CD4-positive, CD25-positive, alpha-beta regulatory T cell (primary cell): ENCODE results near the gene JMY. TPM values are rescaled to one million over a fixed set of nuclear protein-coding genes. Genes with fewer than 3 reads are reported as not detected.

Experiments
- ATAC-seq, 2 donors: fragments of 150-1000 bp; cut with Tn5 transposase; one replicate each; pipeline ENCODE4 v1.10.0; 2021; ENCODE audit warnings: low read depth in 2 of 2, moderate number of reproducible peaks in 2 of 2, moderate library complexity in 1 of 2
- DNase-seq, 3 donors: peaks; one replicate each; pipeline versions ENCODE4 v3.0.0 to v3.0.0-alpha.2; 2012 to 2022; ENCODE audit warnings: mixed read lengths in 1 of 3
- H3K27ac ChIP-seq: one replicate; pipeline ENCODE4 v1.7.0; 2013; ENCODE audit warnings: mild to moderate bottlenecking, low read length; ENCODE audit not compliant: insufficient read depth, poor library complexity, severe bottlenecking
- H3K27me3 ChIP-seq: one replicate; pipeline ENCODE4 v1.7.0; 2013; ENCODE audit warnings: low read length; ENCODE audit not compliant: control insufficient read depth, insufficient read depth
- H3K36me3 ChIP-seq: one replicate; pipeline ENCODE4 v1.7.0; 2013; ENCODE audit warnings: mild to moderate bottlenecking, low read length, moderate library complexity; ENCODE audit not compliant: control insufficient read depth, insufficient read depth
- H3K4me1 ChIP-seq: 2 replicates; pipeline ENCODE4 v1.7.0; 2013; ENCODE audit warnings: mild to moderate bottlenecking, low read length; ENCODE audit not compliant: insufficient read depth, control insufficient read depth, poor library complexity, severe bottlenecking
- H3K4me3 ChIP-seq: one replicate; pipeline ENCODE4 v1.7.0; 2013; ENCODE audit warnings: low read depth, mild to moderate bottlenecking, low read length, moderate library complexity
- H3K9me3 ChIP-seq, 2 experiments: 1 replicate in 1 of 2; 2 replicates in 1 of 2; pipeline ENCODE4 v1.7.0; 2013; ENCODE audit warnings: low read length in 2 of 2, mild to moderate bottlenecking in 1 of 2, moderate library complexity in 1 of 2; ENCODE audit not compliant: control insufficient read depth in 2 of 2
- H3K27ac Mint-ChIP-seq, 3 donors: one replicate each; pipeline ENCODE4 v1.8.0; 2020 to 2022; ENCODE audit warnings: mild to moderate bottlenecking in 3 of 3, mixed read lengths in 3 of 3, moderate library complexity in 2 of 3
- H3K27me3 Mint-ChIP-seq: one replicate; pipeline ENCODE4 v1.8.0; 2022; ENCODE audit warnings: mild to moderate bottlenecking, mixed read lengths
- H3K36me3 Mint-ChIP-seq: one replicate; pipeline ENCODE4 v1.8.0; 2020; ENCODE audit warnings: mixed read lengths
- H3K4me1 Mint-ChIP-seq, 4 donors: one replicate each; pipeline ENCODE4 v1.8.0; 2020 to 2022; ENCODE audit warnings: mixed read lengths in 4 of 4, mild to moderate bottlenecking in 1 of 4
- H3K4me3 Mint-ChIP-seq, 4 donors: one replicate each; pipeline ENCODE4 v1.8.0; 2020 to 2022; ENCODE audit warnings: mild to moderate bottlenecking in 4 of 4, mixed read lengths in 4 of 4, moderate library complexity in 3 of 4
- H3K9me3 Mint-ChIP-seq, 7 donors: one replicate each; pipeline ENCODE4 v1.8.0; 2020 to 2022; ENCODE audit warnings: mixed read lengths in 7 of 7, mild to moderate bottlenecking in 3 of 7, moderate library complexity in 2 of 7
- polyA plus RNA-seq, 4 donors: library from polyadenylated mRNA; unstranded; fragments of 300-500 nt; fragmentation: Illumina TruSeq; gene quantifications; one replicate each; pipeline ENCODE4 v1.2.3, GENCODE V29; 2021
- total RNA-seq: library from RNA; stranded (reverse); gene quantifications from one replicate; pipeline ENCODE4 v1.2.3, GENCODE V29; 2022

Gene JMY
- total and polyA plus RNA-seq, 5 donors from 2014 or later, result 4.9 to 71.6 (median 6.2) TPM

- Histone ChIP-seq H3K4me3 (no peak overlapping the region), H3K36me3 (no peaks in the 10 kb centered on the region), H3K27me3 (no peaks in the 10 kb centered on the region), H3K9me3 (no peaks in the 10 kb centered on the region), H3K4me1 (no peaks in the 10 kb centered on the region), H3K27ac (no peak overlapping the region)
- peak overlapping the region in 1 of 4 donors; percentile 85 for H3K4me3 Mint-ChIP-seq
- DNase-seq, result no peak
- ATAC-seq, result no peak
- H3K27ac Mint-ChIP-seq, result no peak overlapping the region
- H3K27me3 Mint-ChIP-seq, result peaks cover 5% of the 10 kb centered on the region
- peaks cover 0 to 14% (median 9%) of the 10 kb centered on the region in 4 donors for H3K4me1 Mint-ChIP-seq
- peaks cover 6% of the 10 kb centered on the region for H3K36me3 Mint-ChIP-seq
- H3K9me3 Mint-ChIP-seq, result no peaks in the 10 kb centered on the region
Measured at GRCh38 chr5:79227484-79228025, 8.4 kb upstream of the JMY start.

DNA sequence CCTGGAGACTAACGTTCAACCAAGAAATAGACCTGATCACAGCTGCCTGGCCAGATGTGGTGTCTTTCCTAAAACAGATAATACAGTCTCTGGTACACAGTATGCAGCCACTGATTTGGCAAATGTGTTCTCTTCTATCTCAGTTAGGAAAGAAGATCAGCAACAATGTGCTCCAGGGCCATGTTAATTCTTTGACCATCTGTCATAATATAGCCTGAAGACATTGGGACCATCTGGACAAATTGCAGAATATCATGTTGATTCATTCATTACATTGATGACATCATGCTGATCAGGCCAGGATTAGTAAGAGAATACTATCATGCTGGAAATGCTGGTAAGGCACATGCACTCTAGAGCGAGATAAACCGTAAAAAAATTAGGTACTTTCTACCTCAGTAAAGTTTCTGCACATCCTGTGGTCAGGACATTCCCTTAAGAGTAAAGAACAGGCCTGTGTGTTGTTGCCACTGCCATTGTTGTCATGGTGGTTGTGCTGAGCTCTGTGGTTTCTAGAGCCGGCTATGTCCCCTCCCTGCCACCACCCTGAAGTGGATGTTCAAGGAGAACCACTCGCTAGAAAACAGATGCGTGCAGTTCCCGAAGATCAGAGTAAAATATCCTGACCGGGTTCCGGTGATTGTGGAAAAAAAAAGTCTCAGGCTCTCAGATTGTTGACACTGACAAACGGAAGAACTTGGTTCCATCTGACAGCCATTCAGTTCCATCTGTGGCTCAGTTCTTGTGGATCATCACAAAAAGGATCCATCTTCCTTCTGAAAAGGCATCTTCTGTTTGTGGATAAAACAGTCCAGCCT is 6.4 kb upstream of the JMY start:
- peaks cover 6% of the 10 kb centered on the region for H3K36me3 Mint-ChIP-seq
- ATAC-seq, result peak in 1 of 2 donors; percentile 55
- H3K4me3 ChIP-seq, result no peak overlapping the region

DNA sequence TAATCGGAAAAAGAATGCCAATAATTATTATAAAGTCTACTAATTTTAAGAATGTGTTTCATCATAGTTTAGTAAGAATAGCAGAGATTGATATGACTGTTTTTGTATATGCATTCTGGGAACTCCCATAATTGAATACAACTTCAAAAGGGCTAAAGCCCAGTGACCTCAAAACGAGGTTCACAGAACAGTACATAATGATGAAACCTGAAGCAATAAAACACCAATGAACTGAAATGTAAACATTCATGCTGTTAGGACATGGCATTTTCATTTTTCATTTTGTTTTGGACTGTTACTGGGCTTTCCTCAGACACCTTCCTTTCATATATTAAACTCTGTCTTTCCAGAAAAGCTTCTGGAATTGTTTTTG is 684 bp upstream of the JMY start:
- Mint-ChIP-seq H3K9me3 (no peaks in the 10 kb centered on the region), H3K36me3 (no peaks in the 10 kb centered on the region), H3K27me3 (peaks cover 5% of the 10 kb centered on the region), H3K4me1 (peaks cover 10 to 26% (median 19%) of the 10 kb centered on the region in 4 donors), H3K4me3 (peak overlapping the region; percentile 92 to 100 (median 95)), H3K27ac (peak overlapping the region; percentile 92 to 98 (median 98))
- no peak for ATAC-seq
- peak overlapping the region; percentile 93 for H3K27ac ChIP-seq
- H3K27me3 ChIP-seq, result no peaks in the 10 kb centered on the region
- H3K9me3 ChIP-seq, result no peaks in the 10 kb centered on the region
- peaks cover 34% of the 10 kb centered on the region for H3K4me1 ChIP-seq
- H3K36me3 ChIP-seq, result no peaks in the 10 kb centered on the region
- peak overlapping the region; percentile 87 for H3K4me3 ChIP-seq
- peak in 2 of 3 donors; percentile 25 to 48 for DNase-seq

More for the DNA sequence above, 6.4 kb upstream of the JMY start:
- H3K4me3 Mint-ChIP-seq, result peak overlapping the region in 1 of 4 donors; percentile 50
- DNase-seq, result peak in 2 of 3 donors; percentile 5 to 15
- H3K27ac Mint-ChIP-seq, result peak overlapping the region in 2 of 3 donors; percentile 18 to 35
- no peaks in the 10 kb centered on the region for H3K36me3 ChIP-seq
- no peaks in the 10 kb centered on the region for H3K27me3 ChIP-seq
- no peaks in the 10 kb centered on the region for H3K9me3 ChIP-seq
- no peaks in the 10 kb centered on the region for H3K9me3 Mint-ChIP-seq
- H3K27ac ChIP-seq, result no peak overlapping the region
- H3K27me3 Mint-ChIP-seq, result peaks cover 5% of the 10 kb centered on the region
- peaks cover 0 to 14% (median 9%) of the 10 kb centered on the region in 4 donors for H3K4me1 Mint-ChIP-seq
- no peaks in the 10 kb centered on the region for H3K4me1 ChIP-seq

DNA sequence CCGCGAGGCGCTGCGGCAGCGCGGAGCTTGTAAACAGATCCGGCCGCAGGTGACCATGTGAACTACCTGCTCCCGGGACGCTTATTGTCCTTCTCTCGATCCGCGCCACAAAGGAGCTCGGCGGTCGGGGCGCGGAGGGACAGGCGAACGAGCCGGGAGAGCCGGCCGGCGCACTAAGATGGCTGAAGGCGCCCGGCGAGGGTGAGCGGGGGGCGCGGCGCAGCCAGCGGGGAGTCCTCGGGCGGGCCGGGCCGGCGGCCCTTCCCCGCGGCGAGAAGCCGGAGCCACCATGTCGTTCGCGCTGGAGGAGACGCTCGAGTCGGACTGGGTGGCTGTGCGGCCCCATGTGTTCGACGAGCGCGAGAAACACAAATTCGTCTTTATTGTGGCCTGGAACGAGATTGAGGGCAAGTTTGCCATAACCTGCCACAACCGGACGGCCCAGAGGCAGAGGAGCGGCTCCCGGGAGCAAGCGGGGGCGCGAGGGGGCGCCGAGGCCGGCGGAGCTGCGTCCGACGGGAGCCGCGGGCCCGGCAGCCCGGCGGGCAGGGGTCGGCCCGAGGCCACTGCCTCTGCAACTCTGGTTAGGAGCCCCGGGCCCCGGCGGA is 535 bp downstream of the JMY start:
- H3K36me3 ChIP-seq, result no peaks in the 10 kb centered on the region
- ATAC-seq (peak; percentile 13 to 17), DNase-seq (peak in 1 of 3 donors; percentile 15)
- Mint-ChIP-seq H3K27me3 (peaks cover 5% of the 10 kb centered on the region), H3K27ac (peak overlapping the region; percentile 85 to 98 (median 98)), H3K9me3 (no peaks in the 10 kb centered on the region), H3K4me3 (peak overlapping the region; percentile 92 to 95 (median 94)), H3K4me1 (peaks cover 19 to 37% (median 31%) of the 10 kb centered on the region in 4 donors), H3K36me3 (peaks cover 5% of the 10 kb centered on the region)
- H3K9me3 ChIP-seq, result no peaks in the 10 kb centered on the region
- peak overlapping the region; percentile 97 for H3K4me3 ChIP-seq
- peaks cover 45% of the 10 kb centered on the region for H3K4me1 ChIP-seq
- H3K27ac ChIP-seq, result peak overlapping the region; percentile 93
- no peaks in the 10 kb centered on the region for H3K27me3 ChIP-seq

DNA sequence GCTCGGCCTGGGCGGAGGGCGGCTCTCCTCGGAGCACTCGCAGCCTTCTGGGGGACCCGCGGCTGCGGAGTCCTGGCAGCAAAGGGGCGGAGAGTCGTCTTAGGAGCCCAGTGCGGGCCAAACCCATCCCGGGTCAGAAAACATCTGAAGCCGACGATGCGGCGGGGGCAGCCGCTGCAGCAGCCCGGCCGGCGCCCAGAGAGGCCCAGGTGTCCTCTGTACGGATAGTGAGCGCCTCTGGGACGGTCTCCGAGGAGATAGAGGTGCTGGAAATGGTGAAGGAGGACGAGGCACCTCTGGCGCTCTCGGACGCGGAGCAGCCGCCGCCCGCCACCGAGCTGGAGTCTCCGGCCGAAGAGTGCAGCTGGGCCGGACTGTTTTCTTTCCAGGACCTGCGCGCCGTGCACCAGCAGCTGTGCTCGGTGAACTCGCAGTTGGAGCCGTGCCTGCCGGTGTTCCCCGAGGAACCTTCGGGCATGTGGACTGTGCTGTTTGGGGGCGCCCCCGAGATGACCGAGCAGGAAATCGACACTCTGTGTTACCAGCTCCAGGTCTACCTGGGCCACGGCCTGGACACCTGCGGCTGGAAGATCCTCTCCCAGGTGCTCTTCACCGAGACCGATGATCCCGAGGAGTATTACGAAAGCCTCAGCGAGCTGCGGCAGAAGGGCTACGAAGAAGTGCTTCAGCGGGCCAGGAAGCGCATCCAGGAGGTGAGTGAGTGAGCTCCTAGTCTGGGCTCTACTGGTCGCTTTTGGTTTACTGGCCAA is 1.2 kb downstream of the JMY start:
- peak; percentile 16 to 70 (median 44) for DNase-seq
- peaks cover 25 to 44% (median 38%) of the 10 kb centered on the region in 4 donors for H3K4me1 Mint-ChIP-seq
- peak; percentile 22 to 28 for ATAC-seq
- H3K27ac Mint-ChIP-seq, result peak overlapping the region; percentile 96 to 98 (median 98)
- H3K4me3 ChIP-seq, result peak overlapping the region; percentile 97
- H3K36me3 ChIP-seq, result no peaks in the 10 kb centered on the region
- no peaks in the 10 kb centered on the region for H3K9me3 ChIP-seq
- H3K4me3 Mint-ChIP-seq, result peak overlapping the region; percentile 92 to 95 (median 94)
- peaks cover 5% of the 10 kb centered on the region for H3K27me3 Mint-ChIP-seq
- no peaks in the 10 kb centered on the region for H3K27me3 ChIP-seq
- H3K4me1 ChIP-seq, result peaks cover 52% of the 10 kb centered on the region
- H3K9me3 Mint-ChIP-seq, result no peaks in the 10 kb centered on the region
- peaks cover 5% of the 10 kb centered on the region for H3K36me3 Mint-ChIP-seq
- peak overlapping the region; percentile 93 for H3K27ac ChIP-seq

- peak in 1 of 3 donors; percentile 33 for DNase-seq
- Mint-ChIP-seq H3K4me1 (peaks cover 33 to 52% (median 46%) of the 10 kb centered on the region in 4 donors), H3K36me3 (peaks cover 5% of the 10 kb centered on the region), H3K27me3 (peaks cover 5% of the 10 kb centered on the region), H3K27ac (peak overlapping the region; percentile 96 to 98 (median 98)), H3K9me3 (no peaks in the 10 kb centered on the region), H3K4me3 (peak overlapping the region; percentile 92 to 95 (median 94))
- peak overlapping the region; percentile 97 for H3K4me3 ChIP-seq
- H3K27ac ChIP-seq, result peak overlapping the region; percentile 93
- H3K4me1 ChIP-seq, result peaks cover 60% of the 10 kb centered on the region
- H3K27me3 ChIP-seq, result no peaks in the 10 kb centered on the region
- peak in 1 of 2 donors; percentile 19 for ATAC-seq
- no peaks in the 10 kb centered on the region for H3K36me3 ChIP-seq
- no peaks in the 10 kb centered on the region for H3K9me3 ChIP-seq
Measured at GRCh38 chr5:79237740-79238560, 2.0 kb downstream of the JMY start.
